ENCODE results near the gene SLC6A3. TPM values are rescaled to one million over a fixed set of nuclear protein-coding genes. Genes with fewer than 3 reads are reported as not detected.

Gene SLC6A3
- total RNA-seq, 2 donors from 2014 or later = 0.18 TPM; not detected in 1

DNA sequence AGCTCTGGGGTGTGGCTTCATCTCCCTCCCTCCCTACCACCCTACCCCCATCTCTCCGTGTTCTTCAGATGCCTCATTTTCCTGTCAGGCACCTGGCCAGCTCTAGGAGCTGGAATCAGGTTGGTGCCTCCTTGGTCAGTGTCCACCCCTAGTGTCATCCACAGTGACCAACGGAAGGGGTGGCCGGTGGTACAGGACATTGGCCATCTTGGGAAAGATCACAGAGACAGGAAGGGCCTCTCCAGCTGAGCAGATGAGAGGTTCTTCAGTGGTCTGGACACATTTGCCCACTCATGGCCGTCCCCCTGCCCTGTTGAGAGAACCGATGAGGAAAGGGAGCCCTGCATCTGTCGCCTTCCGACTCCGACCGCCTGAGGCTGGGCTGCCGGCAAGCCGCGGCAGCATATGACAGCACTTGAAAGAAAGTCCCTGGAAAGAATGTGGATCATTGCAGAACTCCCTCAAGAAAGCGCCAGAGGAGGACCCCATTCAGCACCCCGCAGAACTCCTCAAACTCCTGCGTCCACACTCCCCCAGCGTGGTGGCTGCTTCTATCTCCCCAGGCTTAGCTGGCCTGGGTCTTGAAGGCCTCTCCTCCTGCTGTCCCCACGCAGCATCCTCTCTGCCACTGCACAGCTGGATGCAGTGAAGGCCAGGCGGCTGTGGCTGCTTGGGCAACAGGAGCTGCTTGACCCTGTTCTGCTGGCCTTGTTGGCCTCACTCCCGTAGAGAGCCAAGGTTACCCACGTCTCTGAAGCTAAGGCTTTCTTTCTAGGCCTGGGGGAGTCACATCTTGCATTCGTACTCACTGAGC is 98.4 kb downstream of the SLC6A3 start:
- no peak overlapping the region for H3K27ac ChIP-seq (ENCODE audit: low read depth, low read length)
- no peak overlapping the region for H3K27ac Mint-ChIP-seq
- WGBS, 2 experiments (ENCODE audit: insufficient coverage in 1 of 2, insufficient read length in 1 of 2) = 87 to 90% methylated on average over 16 to 21 of the region's 21 CpGs
- TF ChIP-seq, protein P1, sequence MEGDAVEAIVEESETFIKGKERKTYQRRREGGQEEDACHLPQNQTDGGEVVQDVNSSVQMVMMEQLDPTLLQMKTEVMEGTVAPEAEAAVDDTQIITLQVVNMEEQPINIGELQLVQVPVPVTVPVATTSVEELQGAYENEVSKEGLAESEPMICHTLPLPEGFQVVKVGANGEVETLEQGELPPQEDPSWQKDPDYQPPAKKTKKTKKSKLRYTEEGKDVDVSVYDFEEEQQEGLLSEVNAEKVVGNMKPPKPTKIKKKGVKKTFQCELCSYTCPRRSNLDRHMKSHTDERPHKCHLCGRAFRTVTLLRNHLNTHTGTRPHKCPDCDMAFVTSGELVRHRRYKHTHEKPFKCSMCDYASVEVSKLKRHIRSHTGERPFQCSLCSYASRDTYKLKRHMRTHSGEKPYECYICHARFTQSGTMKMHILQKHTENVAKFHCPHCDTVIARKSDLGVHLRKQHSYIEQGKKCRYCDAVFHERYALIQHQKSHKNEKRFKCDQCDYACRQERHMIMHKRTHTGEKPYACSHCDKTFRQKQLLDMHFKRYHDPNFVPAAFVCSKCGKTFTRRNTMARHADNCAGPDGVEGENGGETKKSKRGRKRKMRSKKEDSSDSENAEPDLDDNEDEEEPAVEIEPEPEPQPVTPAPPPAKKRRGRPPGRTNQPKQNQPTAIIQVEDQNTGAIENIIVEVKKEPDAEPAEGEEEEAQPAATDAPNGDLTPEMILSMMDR (conservative IDR thresholded peaks at IDR 0.05) = no peak
- peaks cover 16% of the 10 kb centered on the region for H3K36me3 ChIP-seq (ENCODE audit: control insufficient read depth, insufficient read depth, low read length)
- no peaks in the 10 kb centered on the region for H3K9me3 Mint-ChIP-seq
- no peak for DNase-seq
- no peak overlapping the region for H3K9ac ChIP-seq (ENCODE audit: extremely low read depth, low read length, poor library complexity, severe bottlenecking)
- peaks cover 16% of the 10 kb centered on the region for H3K36me3 Mint-ChIP-seq (ENCODE audit: low read depth)
- no peaks in the 10 kb centered on the region for H3K9me3 ChIP-seq (ENCODE audit: control insufficient read depth, low read length)
- peaks cover 13% of the 10 kb centered on the region for H3K4me1 Mint-ChIP-seq
- no peak overlapping the region for H3K4me3 ChIP-seq (ENCODE audit: low read length)
- peaks cover 7% of the 10 kb centered on the region for H3K4me1 ChIP-seq (ENCODE audit: control insufficient read depth, insufficient read depth, low read length)
- no peaks in the 10 kb centered on the region for H3K27me3 ChIP-seq (ENCODE audit: control insufficient read depth, insufficient read depth, low read length, poor library complexity, severe bottlenecking)
- H3K4me3 Mint-ChIP-seq = peak overlapping the region; percentile 80
- H3K27me3 Mint-ChIP-seq (ENCODE audit: insufficient read depth) = no peaks in the 10 kb centered on the region

DNA sequence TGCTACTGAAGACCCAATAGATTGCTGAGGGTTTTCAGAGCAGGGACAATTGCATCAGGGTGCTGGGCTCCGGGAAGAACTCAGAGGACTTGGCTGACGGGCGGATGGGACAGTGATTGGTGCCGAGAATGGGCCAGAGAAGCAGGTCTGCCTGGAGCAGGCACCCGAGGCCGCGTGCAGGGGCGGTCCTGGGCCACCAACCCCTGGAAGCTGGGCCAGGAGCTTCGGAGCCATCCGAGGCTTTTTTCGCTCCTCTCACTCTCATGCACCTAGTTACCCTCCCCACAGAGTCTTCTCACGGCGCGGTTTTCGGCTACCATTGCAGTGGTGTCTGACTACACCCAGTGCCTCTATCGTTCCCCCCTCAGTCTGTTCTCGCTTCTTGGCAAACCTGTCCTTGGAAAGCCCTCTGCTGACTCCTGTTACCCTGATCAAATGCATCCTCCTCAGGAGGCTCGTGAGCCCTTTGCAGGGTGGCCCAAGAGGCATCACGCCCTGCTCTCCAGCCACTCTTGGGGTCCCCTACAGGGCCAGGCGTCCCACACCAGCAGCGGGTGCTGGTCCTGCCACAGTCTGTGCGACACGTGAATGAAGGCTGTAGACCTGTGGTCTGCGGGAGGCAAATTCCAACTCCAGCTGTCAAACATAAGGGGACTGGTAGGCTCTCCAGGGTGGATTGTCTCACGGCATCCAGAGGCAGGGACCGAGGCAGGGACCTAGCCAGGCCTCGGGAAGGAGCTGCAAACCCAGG is 99.2 kb downstream of the SLC6A3 start:
- H3K9me3 Mint-ChIP-seq = no peaks in the 10 kb centered on the region
- peak overlapping the region; percentile 80 for H3K4me3 Mint-ChIP-seq
- Histone ChIP-seq H3K4me3 (ENCODE audit: low read length) (peak overlapping the region; percentile 94), H3K9ac (ENCODE audit: extremely low read depth, low read length, poor library complexity, severe bottlenecking) (peak overlapping the region; percentile 94), H3K9me3 (ENCODE audit: control insufficient read depth, low read length) (no peaks in the 10 kb centered on the region), H3K27ac (ENCODE audit: low read depth, low read length) (no peak overlapping the region), H3K4me1 (ENCODE audit: control insufficient read depth, insufficient read depth, low read length) (peaks cover 7% of the 10 kb centered on the region), H3K36me3 (ENCODE audit: control insufficient read depth, insufficient read depth, low read length) (peaks cover 24% of the 10 kb centered on the region), H3K27me3 (ENCODE audit: control insufficient read depth, insufficient read depth, low read length, poor library complexity, severe bottlenecking) (no peaks in the 10 kb centered on the region)
- H3K27me3 Mint-ChIP-seq (ENCODE audit: insufficient read depth) = no peaks in the 10 kb centered on the region
- no peak for DNase-seq
- TF ChIP-seq, protein P1 (conservative IDR thresholded peaks at IDR 0.05) = no peak
- WGBS, 2 experiments (ENCODE audit: insufficient coverage in 1 of 2, insufficient read length in 1 of 2) = 90 to 91% methylated on average over 23 to 27 of the region's 27 CpGs
- peak overlapping the region; percentile 61 for H3K27ac Mint-ChIP-seq
- H3K4me1 Mint-ChIP-seq = peaks cover 13% of the 10 kb centered on the region
- peaks cover 24% of the 10 kb centered on the region for H3K36me3 Mint-ChIP-seq (ENCODE audit: low read depth)

DNA sequence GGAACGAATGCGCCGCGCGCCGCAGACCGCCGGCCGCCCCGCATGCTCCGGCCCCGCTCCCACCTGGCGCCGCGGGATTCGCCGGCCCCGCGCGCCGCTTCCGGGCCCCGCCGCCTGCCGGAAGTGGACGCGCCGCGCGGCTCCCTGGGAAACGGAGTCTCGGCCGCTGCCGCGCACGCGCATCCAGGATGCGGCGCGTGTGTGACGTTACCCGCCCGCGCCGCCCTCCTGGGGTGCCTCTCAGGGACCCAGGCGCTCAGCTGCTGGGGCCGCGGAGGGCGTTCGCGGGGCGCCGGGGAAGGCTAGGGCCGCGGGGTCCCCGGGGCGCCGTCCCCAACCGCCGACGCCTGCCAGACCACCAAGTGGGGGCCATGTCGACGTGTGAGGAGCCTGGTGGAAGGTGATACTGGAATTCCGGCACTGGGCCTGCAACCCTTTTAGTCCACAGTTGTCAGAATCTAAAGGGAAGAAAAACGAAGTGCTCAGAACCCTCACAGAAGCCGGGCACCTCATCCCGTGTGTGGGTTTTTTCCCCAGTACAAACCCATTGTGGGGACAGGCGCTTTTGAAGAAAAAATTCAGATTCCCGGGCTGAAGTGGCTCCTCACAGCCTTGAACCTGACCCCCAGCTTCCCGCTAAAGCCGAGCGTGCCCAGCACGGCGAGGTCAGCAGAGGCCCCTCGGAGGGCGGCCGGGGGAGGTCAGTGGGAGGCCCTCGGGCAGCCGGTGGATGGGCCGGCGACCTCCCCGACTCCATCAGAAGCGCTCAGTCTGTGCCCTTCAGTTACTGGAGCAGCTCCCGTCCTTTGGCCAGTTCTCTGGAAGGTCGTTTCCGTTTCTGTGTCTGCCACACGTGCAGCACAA is 100.0 kb downstream of the SLC6A3 start, which contains the start of gene CLPTM1L:
Gene CLPTM1L, minus strand, starts transcription at position 125 of the 864 bp plus-strand sequence. CDS start 258 bp downstream, outside the sequence.
- H3K36me3 ChIP-seq (ENCODE audit: control insufficient read depth, insufficient read depth, low read length) = peaks cover 30% of the 10 kb centered on the region
- peak within 1 kb of the TSS; percentile 86 for H3K27ac Mint-ChIP-seq
- H3K27me3 ChIP-seq (ENCODE audit: control insufficient read depth, insufficient read depth, low read length, poor library complexity, severe bottlenecking) = no peaks in the 10 kb centered on the region
- peak within 1 kb of the TSS; percentile 94 for H3K4me3 ChIP-seq (ENCODE audit: low read length)
- peaks cover 7% of the 10 kb centered on the region for H3K4me1 ChIP-seq (ENCODE audit: control insufficient read depth, insufficient read depth, low read length)
- H3K9me3 ChIP-seq (ENCODE audit: control insufficient read depth, low read length) = no peaks in the 10 kb centered on the region
- no peaks in the 10 kb centered on the region for H3K27me3 Mint-ChIP-seq (ENCODE audit: insufficient read depth)
- peaks cover 13% of the 10 kb centered on the region for H3K4me1 Mint-ChIP-seq
- peak within 1 kb of the TSS; percentile 94 for H3K9ac ChIP-seq (ENCODE audit: extremely low read depth, low read length, poor library complexity, severe bottlenecking)
- WGBS, 2 experiments (ENCODE audit: insufficient coverage in 1 of 2, insufficient read length in 1 of 2) = 3% methylated on average over 26 to 87 of the region's 87 CpGs
- H3K9me3 Mint-ChIP-seq = no peaks in the 10 kb centered on the region
- TF ChIP-seq, protein P1 (conservative IDR thresholded peaks at IDR 0.05) = no peak
- DNase-seq = peak; percentile 92
- peaks cover 32% of the 10 kb centered on the region for H3K36me3 Mint-ChIP-seq (ENCODE audit: low read depth)
- H3K4me3 Mint-ChIP-seq = peak within 1 kb of the TSS; percentile 80
- peak within 1 kb of the TSS; percentile 70 for H3K27ac ChIP-seq (ENCODE audit: low read depth, low read length)
